ENCODE results near the gene B4GALNT4.

DNA sequence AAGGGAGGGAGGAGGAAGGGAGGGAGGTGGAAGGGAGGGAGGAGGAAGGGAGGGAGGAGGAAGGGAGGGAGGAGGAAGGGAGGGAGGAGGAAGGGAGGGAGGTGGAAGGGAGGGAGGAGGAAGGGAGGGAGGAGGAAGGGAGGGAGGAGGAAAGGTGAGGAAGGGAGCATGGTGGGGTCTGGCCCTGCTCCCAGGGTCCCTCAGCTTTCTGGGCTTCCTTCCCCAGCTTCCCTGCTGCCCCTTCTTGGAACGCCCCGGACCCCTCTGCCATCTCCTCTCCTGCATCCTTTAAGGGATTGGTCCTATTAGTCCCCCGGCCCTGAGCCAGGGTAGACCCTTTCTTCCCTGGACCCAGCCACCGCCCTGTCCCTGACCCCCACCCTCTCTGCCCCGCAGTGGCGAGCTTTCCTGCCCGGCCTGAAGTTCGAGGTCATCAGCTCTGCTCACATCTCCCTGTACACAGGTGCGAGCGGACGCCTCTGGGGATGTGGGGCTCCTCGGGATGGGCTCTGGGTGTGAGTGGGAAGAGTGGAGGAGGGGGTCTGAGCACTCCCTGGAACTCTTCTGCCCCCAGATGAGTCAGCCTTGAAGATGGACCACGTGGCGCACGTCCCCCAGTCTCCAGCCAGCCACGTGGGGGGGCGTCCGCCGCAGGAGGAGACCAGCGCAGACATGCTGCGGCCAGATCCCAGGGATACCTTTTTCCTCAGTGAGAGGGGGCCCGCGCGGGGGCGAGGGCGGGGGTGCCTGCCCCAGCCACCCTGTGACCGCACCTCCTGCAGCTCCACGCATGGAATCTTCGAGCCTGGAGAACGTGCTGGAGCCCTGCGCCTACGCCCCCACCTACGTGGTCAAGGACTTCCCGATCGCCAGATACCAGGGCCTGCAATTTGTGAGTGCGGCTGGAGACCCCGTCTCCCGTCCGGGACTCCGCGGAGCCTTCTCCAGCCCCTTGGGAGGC is 6.0 kb downstream of the B4GALNT4 start:
- TF ChIP-seq EZH2 (IDR thresholded peaks at IDR 0.05; ENCODE audit: insufficient read depth, low read length), result no peak
- TF ChIP-seq, protein P1, sequence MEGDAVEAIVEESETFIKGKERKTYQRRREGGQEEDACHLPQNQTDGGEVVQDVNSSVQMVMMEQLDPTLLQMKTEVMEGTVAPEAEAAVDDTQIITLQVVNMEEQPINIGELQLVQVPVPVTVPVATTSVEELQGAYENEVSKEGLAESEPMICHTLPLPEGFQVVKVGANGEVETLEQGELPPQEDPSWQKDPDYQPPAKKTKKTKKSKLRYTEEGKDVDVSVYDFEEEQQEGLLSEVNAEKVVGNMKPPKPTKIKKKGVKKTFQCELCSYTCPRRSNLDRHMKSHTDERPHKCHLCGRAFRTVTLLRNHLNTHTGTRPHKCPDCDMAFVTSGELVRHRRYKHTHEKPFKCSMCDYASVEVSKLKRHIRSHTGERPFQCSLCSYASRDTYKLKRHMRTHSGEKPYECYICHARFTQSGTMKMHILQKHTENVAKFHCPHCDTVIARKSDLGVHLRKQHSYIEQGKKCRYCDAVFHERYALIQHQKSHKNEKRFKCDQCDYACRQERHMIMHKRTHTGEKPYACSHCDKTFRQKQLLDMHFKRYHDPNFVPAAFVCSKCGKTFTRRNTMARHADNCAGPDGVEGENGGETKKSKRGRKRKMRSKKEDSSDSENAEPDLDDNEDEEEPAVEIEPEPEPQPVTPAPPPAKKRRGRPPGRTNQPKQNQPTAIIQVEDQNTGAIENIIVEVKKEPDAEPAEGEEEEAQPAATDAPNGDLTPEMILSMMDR (IDR thresholded peaks at IDR 0.05; ENCODE audit: insufficient read depth, low read depth, low read length), result no peak
